Medulla oblongata (tissue), 1 donor: ENCODE data around the gene CA12.
"Not testable (repeated sequence)": the region's sequence is repeated elsewhere in the genome, so short reads cannot be mapped to it uniquely, and the experiment has no call there.

Source experiments
- DNase-seq: peaks from one replicate; pipeline ENCODE4 v3.0.0-alpha.2; 2015; ENCODE audit errors: extremely low spot score

Gene CA12

GRCh38 chr15:63381301-63382204 is at the start of gene CA12:
Gene CA12, minus strand, starts transcription at chr15:63381846. Its CDS starts 126 bp downstream, at chr15:63381720.
- DNase-seq, result no peak

- no peak for DNase-seq
Observed at GRCh38 chr15:63430766-63431451, 49.3 kb upstream of the CA12 start.

- no peak for DNase-seq
Observed at GRCh38 chr15:63426552-63426951, 44.9 kb upstream of the CA12 start.

- no peak for DNase-seq
Observed at GRCh38 chr15:63425426-63425985, 43.9 kb upstream of the CA12 start.

GRCh38 chr15:63422891-63423590 is 41.4 kb upstream of the CA12 start:
- DNase-seq, result no peak

- no peak for DNase-seq
Observed at GRCh38 chr15:63421433-63421832, 39.8 kb upstream of the CA12 start.

- DNase-seq, result no peak
Observed at GRCh38 chr15:63420333-63420747, 38.7 kb upstream of the CA12 start.

GRCh38 chr15:63418811-63419210 is 37.2 kb upstream of the CA12 start:
- DNase-seq, result no peak

GRCh38 chr15:63417721-63418120 is 36.1 kb upstream of the CA12 start:
- no peak for DNase-seq

GRCh38 chr15:63417274-63417673 is 35.6 kb upstream of the CA12 start:
- not testable (repeated sequence) for DNase-seq

- no peak for DNase-seq
Observed at GRCh38 chr15:63414474-63415120, 33.0 kb upstream of the CA12 start.

- DNase-seq, result no peak
Observed at GRCh38 chr15:63412551-63412950, 30.9 kb upstream of the CA12 start.

- no peak for DNase-seq
Observed at GRCh38 chr15:63411866-63412265, 30.2 kb upstream of the CA12 start.

GRCh38 chr15:63409179-63409578 is 27.5 kb upstream of the CA12 start:
- no peak for DNase-seq

- DNase-seq, result no peak
Observed at GRCh38 chr15:63408524-63408923, 26.9 kb upstream of the CA12 start.

GRCh38 chr15:63407612-63408011 is 26.0 kb upstream of the CA12 start:
- no peak for DNase-seq

- DNase-seq, result no peak
Observed at GRCh38 chr15:63405683-63406390, 24.2 kb upstream of the CA12 start.

GRCh38 chr15:63405159-63405558 is 23.5 kb upstream of the CA12 start:
- DNase-seq, result no peak

- no peak for DNase-seq
Observed at GRCh38 chr15:63403254-63403945, 21.8 kb upstream of the CA12 start.
